Fibroblast of peridontal ligament (primary cell): ENCODE data around the gene SLC19A1.

Experiments
- DNase-seq: peaks from one replicate; pipeline ENCODE4 v3.0.0-alpha.2; 2010; ENCODE audit errors: extremely low read depth

SLC19A1 gene

GRCh38 chr21:45542242-45542666 lies at the start of gene SLC19A1:
Gene SLC19A1 (minus strand): TSS chr21:45542440. CDS start chr21:45537959, 4,481 bp downstream.
- DNase-seq, result peak; percentile 36

GRCh38 chr21:45591619-45592207 lies 49.5 kb upstream of the SLC19A1 start:
- DNase-seq, result no peak

GRCh38 chr21:45590726-45591618 lies 48.7 kb upstream of the SLC19A1 start:
- DNase-seq, result no peak

- no peak for DNase-seq
These were observed 48.0 kb upstream of the SLC19A1 start for GRCh38 chr21:45590246-45590725.

GRCh38 chr21:45589686-45590245 lies 47.5 kb upstream of the SLC19A1 start:
- no peak for DNase-seq

- DNase-seq, result no peak
These were observed 46.7 kb upstream of the SLC19A1 start for GRCh38 chr21:45588871-45589491.

- DNase-seq, result no peak
These were observed 46.0 kb upstream of the SLC19A1 start for GRCh38 chr21:45588086-45588825.

- no peak for DNase-seq
These were observed 44.1 kb upstream of the SLC19A1 start for GRCh38 chr21:45586289-45586858.

GRCh38 chr21:45584786-45585185 lies 42.5 kb upstream of the SLC19A1 start:
- no peak for DNase-seq

GRCh38 chr21:45583831-45584509 lies 41.7 kb upstream of the SLC19A1 start:
- DNase-seq, result no peak

- no peak for DNase-seq
These were observed 39.9 kb upstream of the SLC19A1 start for GRCh38 chr21:45582128-45582527.

- DNase-seq, result no peak
These were observed 39.1 kb upstream of the SLC19A1 start for GRCh38 chr21:45581322-45581712.

GRCh38 chr21:45580576-45581321 lies 38.5 kb upstream of the SLC19A1 start:
- DNase-seq, result no peak

- no peak for DNase-seq
These were observed 37.9 kb upstream of the SLC19A1 start for GRCh38 chr21:45580181-45580575.

GRCh38 chr21:45579383-45580180 lies 37.3 kb upstream of the SLC19A1 start:
- DNase-seq, result no peak

GRCh38 chr21:45578811-45579381 lies 36.7 kb upstream of the SLC19A1 start:
- DNase-seq, result no peak

- DNase-seq, result no peak
These were observed 36.0 kb upstream of the SLC19A1 start for GRCh38 chr21:45578176-45578801.

- DNase-seq, result no peak
These were observed 35.5 kb upstream of the SLC19A1 start for GRCh38 chr21:45577801-45578175.
